GM21576 (cell line): Measurements from ENCODE around the gene TBXA2R.

Source experiments
- ATAC-seq: cut with Tn5 transposase; IDR thresholded peaks from one replicate; pipeline ENCODE4 v1.9.1; 2021; ENCODE audit warnings: mild to moderate bottlenecking, moderate library complexity; ENCODE audit not compliant: unreplicated experiment

Gene TBXA2R

GRCh38 chr19:3557461-3558248, 49.0 kb downstream of the TBXA2R start, which contains the start of gene MFSD12:
Gene MFSD12, minus strand, starts transcription at chr19:3557586. Its CDS starts 183 bp downstream, at chr19:3557403.
- ATAC-seq = peak; percentile 79

GRCh38 chr19:3556978-3557460, 49.7 kb downstream of the TBXA2R start:
- peak; percentile 6 for ATAC-seq

GRCh38 chr19:3556423-3556977, 50.2 kb downstream of the TBXA2R start:
- ATAC-seq = no peak

- no peak for ATAC-seq
Observed at GRCh38 chr19:3555653-3556422, 50.8 kb downstream of the TBXA2R start.

- ATAC-seq = no peak
Observed at GRCh38 chr19:3554254-3555083, 52.2 kb downstream of the TBXA2R start.

GRCh38 chr19:3551792-3552095, 54.9 kb downstream of the TBXA2R start:
- no peak for ATAC-seq

GRCh38 chr19:3550947-3551791, 55.5 kb downstream of the TBXA2R start:
- ATAC-seq = no peak

GRCh38 chr19:3549816-3550215, 56.9 kb downstream of the TBXA2R start:
- ATAC-seq = no peak

- ATAC-seq = no peak
Observed at GRCh38 chr19:3548606-3549005, 58.1 kb downstream of the TBXA2R start.

- ATAC-seq = no peak
Observed at GRCh38 chr19:3547767-3548282, 58.9 kb downstream of the TBXA2R start.

GRCh38 chr19:3547301-3547731, 59.4 kb downstream of the TBXA2R start:
- ATAC-seq = no peak

GRCh38 chr19:3546119-3546518, 60.6 kb downstream of the TBXA2R start:
- no peak for ATAC-seq

GRCh38 chr19:3545669-3546034, 61.0 kb downstream of the TBXA2R start:
- ATAC-seq = no peak

GRCh38 chr19:3544742-3545668, 61.7 kb downstream of the TBXA2R start:
- ATAC-seq = no peak
